Duodenal mucosa (tissue), 2 donors: ENCODE measurements around the gene SLC9A9.

ENCODE experiments used
- H3K27ac ChIP-seq: one replicate; pipeline ENCODE4 v1.7.0; 2013; ENCODE audit warnings: low read depth, low read length
- H3K27me3 ChIP-seq, 2 donors: one replicate each; pipeline ENCODE4 v1.7.0; 2013; ENCODE audit warnings: low read length in 2 of 2, control low read depth in 1 of 2; ENCODE audit not compliant: insufficient read depth in 2 of 2, control insufficient read depth in 1 of 2
- H3K36me3 ChIP-seq, 2 donors: one replicate each; pipeline ENCODE4 v1.7.0; 2013; ENCODE audit warnings: low read length in 2 of 2, control low read depth in 1 of 2; ENCODE audit not compliant: insufficient read depth in 2 of 2, control insufficient read depth in 1 of 2
- H3K4me1 ChIP-seq, 2 donors: one replicate each; pipeline ENCODE4 v1.7.0; 2013; ENCODE audit warnings: low read length in 2 of 2, control low read depth in 1 of 2; ENCODE audit not compliant: insufficient read depth in 2 of 2, control insufficient read depth in 1 of 2
- H3K4me3 ChIP-seq, 2 donors: one replicate each; pipeline ENCODE4 v1.7.0; 2013; ENCODE audit warnings: low read length in 2 of 2, low read depth in 1 of 2
- H3K9ac ChIP-seq, 2 donors: one replicate each; pipeline ENCODE4 v1.7.0; 2013; ENCODE audit warnings: low read length in 2 of 2, low read depth in 1 of 2
- H3K9me3 ChIP-seq, 2 donors: one replicate each; pipeline ENCODE4 v1.7.0; 2013; ENCODE audit warnings: low read length in 2 of 2, control low read depth in 1 of 2; ENCODE audit not compliant: control insufficient read depth in 1 of 2

SLC9A9 gene

GRCh38 chr3:143366672-143367071 is 481.6 kb downstream of the SLC9A9 start:
- H3K27me3 ChIP-seq, result no peaks in the 10 kb centered on the region
- no peaks in the 10 kb centered on the region for H3K36me3 ChIP-seq
- no peak overlapping the region for H3K4me3 ChIP-seq
- H3K9ac ChIP-seq, result no peak overlapping the region
- H3K27ac ChIP-seq, result no peak overlapping the region
- no peaks in the 10 kb centered on the region for H3K9me3 ChIP-seq
- H3K4me1 ChIP-seq, result no peaks in the 10 kb centered on the region

- no peak overlapping the region for H3K9ac ChIP-seq
- H3K27ac ChIP-seq, result no peak overlapping the region
- no peaks in the 10 kb centered on the region for H3K9me3 ChIP-seq
- H3K36me3 ChIP-seq, result no peaks in the 10 kb centered on the region
- H3K4me1 ChIP-seq, result peaks cover 0 to 6% of the 10 kb centered on the region in 2 donors
- H3K27me3 ChIP-seq, result no peaks in the 10 kb centered on the region
- no peak overlapping the region for H3K4me3 ChIP-seq
Measured at GRCh38 chr3:143363949-143364348, 484.3 kb downstream of the SLC9A9 start.

GRCh38 chr3:143363276-143363675 is 485.0 kb downstream of the SLC9A9 start:
- Histone ChIP-seq H3K9me3 (no peaks in the 10 kb centered on the region), H3K27me3 (no peaks in the 10 kb centered on the region), H3K9ac (no peak overlapping the region), H3K4me3 (no peak overlapping the region), H3K36me3 (no peaks in the 10 kb centered on the region), H3K27ac (no peak overlapping the region), H3K4me1 (peaks cover 0 to 9% of the 10 kb centered on the region in 2 donors)

GRCh38 chr3:143362115-143362991 is 485.9 kb downstream of the SLC9A9 start:
- no peaks in the 10 kb centered on the region for H3K9me3 ChIP-seq
- H3K36me3 ChIP-seq, result no peaks in the 10 kb centered on the region
- H3K4me1 ChIP-seq, result peaks cover 0 to 9% of the 10 kb centered on the region in 2 donors
- H3K27ac ChIP-seq, result no peak overlapping the region
- H3K27me3 ChIP-seq, result no peaks in the 10 kb centered on the region
- no peak overlapping the region for H3K9ac ChIP-seq
- H3K4me3 ChIP-seq, result no peak overlapping the region

GRCh38 chr3:143361589-143361988 is 486.7 kb downstream of the SLC9A9 start:
- Histone ChIP-seq H3K36me3 (no peaks in the 10 kb centered on the region), H3K27me3 (no peaks in the 10 kb centered on the region), H3K27ac (no peak overlapping the region), H3K9me3 (no peaks in the 10 kb centered on the region), H3K9ac (no peak overlapping the region), H3K4me3 (no peak overlapping the region), H3K4me1 (peaks cover 0 to 9% of the 10 kb centered on the region in 2 donors)

- H3K9ac ChIP-seq, result no peak overlapping the region
- no peaks in the 10 kb centered on the region for H3K9me3 ChIP-seq
- no peaks in the 10 kb centered on the region for H3K36me3 ChIP-seq
- H3K27ac ChIP-seq, result no peak overlapping the region
- no peak overlapping the region for H3K4me3 ChIP-seq
- H3K4me1 ChIP-seq, result peaks cover 0 to 9% of the 10 kb centered on the region in 2 donors
- H3K27me3 ChIP-seq, result no peaks in the 10 kb centered on the region
Measured at GRCh38 chr3:143360244-143360643, 488.0 kb downstream of the SLC9A9 start.

- Histone ChIP-seq H3K36me3 (no peaks in the 10 kb centered on the region), H3K4me1 (peaks cover 0 to 9% of the 10 kb centered on the region in 2 donors), H3K9ac (no peak overlapping the region), H3K4me3 (no peak overlapping the region), H3K27me3 (no peaks in the 10 kb centered on the region), H3K27ac (no peak overlapping the region), H3K9me3 (no peaks in the 10 kb centered on the region)
Measured at GRCh38 chr3:143358793-143359491, 489.3 kb downstream of the SLC9A9 start.

- Histone ChIP-seq H3K36me3 (no peaks in the 10 kb centered on the region), H3K27ac (no peak overlapping the region), H3K4me3 (no peak overlapping the region), H3K9me3 (no peaks in the 10 kb centered on the region), H3K9ac (no peak overlapping the region), H3K4me1 (peaks cover 1 to 11% of the 10 kb centered on the region in 2 donors), H3K27me3 (no peaks in the 10 kb centered on the region)
Measured at GRCh38 chr3:143358155-143358792, 490.0 kb downstream of the SLC9A9 start.

GRCh38 chr3:143357700-143358099 is 490.6 kb downstream of the SLC9A9 start:
- Histone ChIP-seq H3K9ac (no peak overlapping the region), H3K27me3 (no peaks in the 10 kb centered on the region), H3K4me1 (peaks cover 4 to 14% of the 10 kb centered on the region in 2 donors), H3K9me3 (no peaks in the 10 kb centered on the region), H3K27ac (no peak overlapping the region), H3K4me3 (no peak overlapping the region), H3K36me3 (no peaks in the 10 kb centered on the region)

- Histone ChIP-seq H3K36me3 (no peaks in the 10 kb centered on the region), H3K27me3 (no peaks in the 10 kb centered on the region), H3K4me3 (no peak overlapping the region), H3K9me3 (no peaks in the 10 kb centered on the region), H3K27ac (no peak overlapping the region), H3K4me1 (peaks cover 4 to 14% of the 10 kb centered on the region in 2 donors), H3K9ac (no peak overlapping the region)
Measured at GRCh38 chr3:143356839-143357238, 491.4 kb downstream of the SLC9A9 start.
